Activated CD4-positive, alpha-beta memory T cell treated with anti-CD3 and anti-CD28 coated beads for 36 hours (primary cell): ENCODE measurements around the gene ETV1. TPM values are rescaled to one million over a fixed set of nuclear protein-coding genes. Genes with fewer than 3 reads are reported as not detected.
"Not testable (repeated sequence)": the region's sequence is repeated elsewhere in the genome, so short reads cannot be mapped to it uniquely, and the experiment has no call there.

ENCODE experiments used
- CTCF ChIA-PET: fragments of 350-600 bp; sonication (Branson Sonifier 250); formaldehyde crosslinking; loops from one replicate; lab custom pipeline; 2021; ENCODE audit warnings: antibody characterized with exemption, inconsistent platforms; lab: Charles Lee
- POLR2A ChIA-PET: fragments of 350-600 bp; sonication (Branson Sonifier 250); formaldehyde crosslinking; loops from one replicate; lab custom pipeline; 2021; ENCODE audit warnings: antibody characterized with exemption; lab: Charles Lee
- DNase-seq: peaks from one replicate; pipeline ENCODE4 v3.0.0-alpha.2; 2020
- H3K27ac Mint-ChIP-seq: one replicate; pipeline ENCODE4 v1.8.0; 2021; ENCODE audit warnings: mixed read lengths
- H3K27me3 Mint-ChIP-seq: one replicate; pipeline ENCODE4 v1.8.0; 2021; ENCODE audit warnings: mixed read lengths
- H3K36me3 Mint-ChIP-seq: one replicate; pipeline ENCODE4 v1.8.0; 2021; ENCODE audit warnings: mixed read lengths
- H3K4me1 Mint-ChIP-seq: one replicate; pipeline ENCODE4 v1.8.0; 2021; ENCODE audit warnings: low read depth, mixed read lengths
- H3K4me3 Mint-ChIP-seq: one replicate; pipeline ENCODE4 v1.8.0; 2021; ENCODE audit warnings: mild to moderate bottlenecking, mixed read lengths
- H3K9me3 Mint-ChIP-seq: one replicate; pipeline ENCODE4 v1.8.0; 2021; ENCODE audit warnings: mixed read lengths
- intact Hi-C: fragments of 100-400 bp; cut with micrococcal nuclease; formaldehyde crosslinking; loops from one replicate; pipeline ENCODE4 v1.15.1; 2023
- total RNA-seq, 2 experiments: library from RNA; stranded (reverse); gene quantifications; one replicate each; pipeline ENCODE4 v1.2.3, GENCODE V29; 2021

ETV1 gene
- total RNA-seq, 2 experiments from 2014 or later: 0.31 to 0.59 TPM

DNA sequence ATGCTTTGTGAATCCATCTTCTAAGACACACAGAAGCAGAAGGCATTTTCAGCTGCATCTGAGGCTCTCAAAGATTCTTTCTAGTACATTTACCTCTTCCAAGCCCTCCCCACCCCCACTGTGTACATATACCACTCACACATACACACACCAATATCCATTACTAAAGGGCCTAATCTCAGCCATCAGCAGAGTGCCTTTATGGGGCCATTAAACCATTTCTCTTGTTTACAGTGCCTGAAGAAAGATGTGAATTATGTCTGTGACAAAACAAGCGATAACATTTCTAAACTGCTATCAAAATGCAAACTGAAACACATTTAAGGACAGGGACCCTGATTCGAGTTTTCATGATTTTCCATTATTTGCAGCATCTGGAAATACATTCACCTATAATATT, 40.0 kb downstream of the ETV1 start:
- no peak for DNase-seq
- Mint-ChIP-seq H3K36me3 (no peaks in the 10 kb centered on the region), H3K4me1 (no peaks in the 10 kb centered on the region), H3K4me3 (no peak overlapping the region), H3K9me3 (no peaks in the 10 kb centered on the region), H3K27ac (no peak overlapping the region), H3K27me3 (no peaks in the 10 kb centered on the region)
- intact Hi-C loops: no loop called here
- CTCF ChIA-PET: no interaction called here
- POLR2A ChIA-PET: no interaction called here

DNA sequence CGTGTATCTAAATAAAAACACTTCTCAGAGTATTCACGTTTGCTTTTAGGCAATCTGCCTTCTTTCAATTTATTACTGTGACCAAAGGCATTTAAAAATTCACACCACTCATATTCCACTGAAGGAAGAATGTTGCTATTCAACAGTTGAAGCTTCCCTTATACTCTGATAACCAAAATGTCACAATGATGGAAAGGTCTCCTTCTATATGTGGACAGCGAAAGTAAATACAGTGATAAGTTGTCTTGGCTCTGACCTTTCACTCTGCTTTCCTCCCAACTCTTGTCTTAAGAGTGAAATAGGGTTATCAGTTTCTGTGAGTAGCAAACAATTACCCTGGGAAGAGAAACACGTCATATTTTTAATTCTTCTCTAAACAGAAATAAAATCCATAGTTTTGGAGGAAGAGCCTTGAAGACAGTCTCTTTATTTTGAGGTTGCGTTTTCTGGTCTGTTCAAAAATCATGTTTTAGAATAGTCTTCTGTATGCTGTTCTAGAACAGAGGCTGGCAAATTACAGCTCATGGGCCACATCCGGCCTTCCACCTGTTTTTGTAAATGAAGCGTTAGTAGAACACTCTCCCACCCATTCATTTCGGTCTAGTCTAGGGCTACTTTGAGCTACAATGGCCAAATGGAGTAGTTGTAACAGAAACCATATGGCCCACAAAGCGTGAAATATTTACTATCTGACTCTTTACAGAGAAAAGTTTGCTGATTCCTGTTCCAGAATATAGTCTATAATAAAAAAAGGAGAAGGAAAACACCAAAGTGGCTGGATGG, 41.3 kb downstream of the ETV1 start:
- no peaks in the 10 kb centered on the region for H3K36me3 Mint-ChIP-seq
- no peaks in the 10 kb centered on the region for H3K4me1 Mint-ChIP-seq
- H3K27ac Mint-ChIP-seq: no peak overlapping the region
- intact Hi-C loops: no loop called here
- H3K9me3 Mint-ChIP-seq: no peaks in the 10 kb centered on the region
- no peak overlapping the region for H3K4me3 Mint-ChIP-seq
- CTCF ChIA-PET: no interaction called here
- POLR2A ChIA-PET: no interaction called here
- H3K27me3 Mint-ChIP-seq: no peaks in the 10 kb centered on the region
- no peak for DNase-seq

DNA sequence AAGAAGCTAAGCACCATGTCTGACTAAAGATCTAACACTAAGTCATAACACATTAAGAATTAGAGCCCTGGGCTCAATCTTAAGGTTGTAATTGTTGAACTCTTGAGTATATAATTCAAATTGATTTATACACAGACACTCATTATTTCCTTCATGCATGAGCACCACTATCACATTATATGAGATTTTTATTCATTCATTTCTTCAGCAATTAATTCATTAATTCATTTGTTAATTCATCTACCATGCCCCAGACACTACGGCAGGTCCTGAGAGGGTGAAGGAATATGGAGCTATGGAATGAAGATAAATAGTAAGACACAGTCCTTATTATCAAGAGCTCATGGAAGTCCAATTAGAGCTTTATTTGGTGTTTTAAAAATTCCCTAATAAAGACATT, 41.9 kb downstream of the ETV1 start:
- Mint-ChIP-seq H3K4me3 (no peak overlapping the region), H3K27ac (no peak overlapping the region), H3K27me3 (no peaks in the 10 kb centered on the region), H3K4me1 (no peaks in the 10 kb centered on the region), H3K36me3 (no peaks in the 10 kb centered on the region), H3K9me3 (no peaks in the 10 kb centered on the region)
- intact Hi-C loops: no loop called here
- ChIA-PET POLR2A (no interaction called here), CTCF (no interaction called here)
- DNase-seq: no peak

DNA sequence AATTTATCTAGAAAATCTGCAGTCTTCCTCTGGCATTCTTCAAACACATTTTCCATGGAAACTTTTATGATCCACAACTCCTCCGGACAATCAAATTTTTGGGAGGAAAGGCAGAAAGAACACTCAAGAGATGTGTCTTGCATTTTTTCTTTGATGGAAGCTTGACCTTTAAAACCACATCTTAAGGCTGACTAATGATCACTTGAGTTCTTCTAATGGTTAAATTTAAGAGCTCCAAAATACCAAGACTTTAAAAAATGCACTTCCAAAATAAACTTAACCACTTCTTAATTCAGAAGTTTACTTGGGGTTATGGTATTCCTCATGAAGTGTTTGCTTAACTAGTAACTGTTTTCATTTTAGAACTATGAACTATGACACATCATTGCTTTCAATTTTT, 43.3 kb downstream of the ETV1 start:
- H3K27me3 Mint-ChIP-seq: no peaks in the 10 kb centered on the region
- CTCF ChIA-PET: no interaction called here
- intact Hi-C loops: no loop called here
- no peaks in the 10 kb centered on the region for H3K4me1 Mint-ChIP-seq
- no peak for DNase-seq
- no peak overlapping the region for H3K27ac Mint-ChIP-seq
- POLR2A ChIA-PET: no interaction called here
- H3K9me3 Mint-ChIP-seq: no peaks in the 10 kb centered on the region
- no peak overlapping the region for H3K4me3 Mint-ChIP-seq
- H3K36me3 Mint-ChIP-seq: no peaks in the 10 kb centered on the region

DNA sequence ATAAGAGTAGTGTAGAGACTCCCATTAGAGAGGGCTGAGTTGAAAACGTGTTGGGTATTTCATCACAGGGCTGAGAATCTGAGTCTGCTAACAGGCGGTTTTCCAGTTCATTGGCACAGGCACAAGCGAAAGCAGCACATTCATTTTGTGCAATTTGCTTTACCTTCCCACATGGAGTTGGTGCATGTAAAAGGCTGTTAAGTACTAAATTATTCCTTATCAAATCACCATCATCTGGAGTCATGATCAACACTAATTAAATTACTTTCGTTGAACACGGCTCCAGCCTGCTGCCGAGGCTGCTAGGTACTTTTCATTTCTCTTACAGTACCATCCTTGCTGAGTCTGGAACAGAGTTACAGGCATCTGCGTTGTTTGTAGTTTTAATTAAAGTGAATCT, 43.8 kb downstream of the ETV1 start:
- no peak for DNase-seq
- H3K27me3 Mint-ChIP-seq: no peaks in the 10 kb centered on the region
- ChIA-PET CTCF (no interaction called here), POLR2A (no interaction called here)
- H3K27ac Mint-ChIP-seq: no peak overlapping the region
- intact Hi-C loops: no loop called here
- H3K9me3 Mint-ChIP-seq: no peaks in the 10 kb centered on the region
- H3K4me3 Mint-ChIP-seq: no peak overlapping the region
- H3K36me3 Mint-ChIP-seq: no peaks in the 10 kb centered on the region
- no peaks in the 10 kb centered on the region for H3K4me1 Mint-ChIP-seq

DNA sequence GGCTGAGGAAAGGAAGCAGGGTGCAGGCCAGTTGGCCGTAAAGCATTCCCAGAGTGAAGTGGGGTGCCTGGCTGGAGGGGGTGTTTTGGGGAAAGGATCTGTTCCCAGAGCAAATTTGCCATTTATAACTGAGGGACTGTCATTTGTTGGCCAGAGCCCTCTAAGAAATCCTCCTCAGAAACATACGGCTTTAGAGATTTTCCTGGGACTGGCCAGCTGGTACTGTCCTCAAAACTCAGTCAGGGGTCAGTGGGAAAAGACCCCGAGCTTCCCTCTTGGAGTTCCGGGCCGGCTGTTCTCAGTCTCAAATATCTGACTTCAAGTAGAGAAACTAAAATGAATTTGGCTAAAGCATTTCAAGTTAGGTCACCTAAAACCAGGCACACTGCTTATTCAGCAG, 55.9 kb downstream of the ETV1 start:
- DNase-seq: no peak
- ChIA-PET POLR2A (no interaction called here), CTCF (no interaction called here)
- intact Hi-C loops: no loop called here
- H3K27me3 Mint-ChIP-seq: no peaks in the 10 kb centered on the region
- no peaks in the 10 kb centered on the region for H3K9me3 Mint-ChIP-seq
- no peaks in the 10 kb centered on the region for H3K36me3 Mint-ChIP-seq
- H3K4me1 Mint-ChIP-seq: no peaks in the 10 kb centered on the region
- H3K4me3 Mint-ChIP-seq: no peak overlapping the region
- H3K27ac Mint-ChIP-seq: no peak overlapping the region

DNA sequence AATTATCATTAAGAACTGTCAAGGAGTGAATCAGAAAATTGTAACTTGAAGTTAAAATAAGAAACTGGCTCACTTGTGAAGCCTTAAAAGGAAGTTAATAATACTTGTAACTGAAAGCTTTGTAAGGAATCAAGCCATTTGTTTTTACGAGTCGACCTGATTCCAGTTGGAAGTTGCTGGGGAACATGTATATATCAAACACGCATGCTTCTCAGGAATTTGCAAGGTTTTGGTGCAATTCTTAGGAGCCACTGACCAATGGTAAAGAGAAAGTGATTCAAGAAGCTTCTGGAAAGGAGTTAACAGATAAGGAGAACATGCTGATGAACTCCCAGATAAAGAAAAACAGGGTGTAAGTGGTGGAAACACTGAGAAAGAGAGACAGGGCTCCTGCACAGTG, 56.4 kb downstream of the ETV1 start:
- CTCF ChIA-PET: no interaction called here
- Mint-ChIP-seq H3K9me3 (no peaks in the 10 kb centered on the region), H3K27me3 (no peaks in the 10 kb centered on the region), H3K36me3 (no peaks in the 10 kb centered on the region), H3K4me3 (no peak overlapping the region), H3K4me1 (no peaks in the 10 kb centered on the region), H3K27ac (no peak overlapping the region)
- intact Hi-C loops: no loop called here
- DNase-seq: no peak
- POLR2A ChIA-PET: no interaction called here

DNA sequence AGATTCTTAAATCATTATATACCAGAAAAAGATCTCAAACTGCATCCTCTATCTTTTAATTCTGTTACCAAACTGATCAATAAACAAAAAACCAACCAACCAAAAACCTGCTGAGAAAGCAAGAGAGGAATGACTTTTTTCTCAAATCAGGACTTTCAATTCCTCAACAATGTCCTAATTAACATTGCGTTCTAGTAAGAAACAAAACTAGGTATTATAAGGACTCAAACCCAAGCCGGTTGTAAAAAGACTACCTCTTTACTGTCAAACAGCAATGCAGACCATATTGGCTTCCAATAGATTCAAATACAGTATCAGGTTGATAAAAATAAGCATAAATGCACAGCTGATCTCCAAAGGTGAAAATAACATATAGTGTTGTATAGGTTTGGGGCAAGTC, 57.3 kb downstream of the ETV1 start:
- Mint-ChIP-seq H3K9me3 (no peaks in the 10 kb centered on the region), H3K4me1 (no peaks in the 10 kb centered on the region), H3K4me3 (no peak overlapping the region), H3K36me3 (no peaks in the 10 kb centered on the region), H3K27ac (no peak overlapping the region), H3K27me3 (no peaks in the 10 kb centered on the region)
- ChIA-PET POLR2A (no interaction called here), CTCF (no interaction called here)
- no peak for DNase-seq
- intact Hi-C loops: no loop called here

DNA sequence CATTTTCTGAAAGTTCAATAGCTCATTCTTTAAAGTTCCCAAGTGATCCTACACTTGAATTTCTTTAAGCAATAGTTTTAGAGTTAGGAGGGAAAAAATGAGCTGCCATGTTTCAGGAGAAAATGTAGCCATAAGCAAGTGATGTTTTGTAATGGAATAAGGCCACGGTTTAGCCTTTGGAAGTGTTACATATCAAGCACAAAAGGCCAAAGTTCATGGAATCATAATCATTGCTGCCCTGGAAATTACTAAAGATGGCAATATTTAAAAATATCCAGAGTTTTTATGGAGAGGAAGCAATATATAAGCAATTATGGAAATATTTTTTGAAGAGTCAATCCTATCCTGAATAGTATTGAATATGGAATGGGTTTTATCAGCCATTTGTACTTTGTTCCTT, 68.4 kb downstream of the ETV1 start:
- Mint-ChIP-seq H3K4me3 (no peak overlapping the region), H3K9me3 (no peaks in the 10 kb centered on the region), H3K4me1 (no peaks in the 10 kb centered on the region), H3K36me3 (no peaks in the 10 kb centered on the region), H3K27ac (no peak overlapping the region), H3K27me3 (no peaks in the 10 kb centered on the region)
- POLR2A ChIA-PET: no interaction called here
- intact Hi-C loops: no loop called here
- CTCF ChIA-PET: interaction anchor here (0.7 kb wide), 1 partner anchor 378 kb away, joined by 3 read pairs; no protein-coding TSS in a partner anchor
- no peak for DNase-seq

DNA sequence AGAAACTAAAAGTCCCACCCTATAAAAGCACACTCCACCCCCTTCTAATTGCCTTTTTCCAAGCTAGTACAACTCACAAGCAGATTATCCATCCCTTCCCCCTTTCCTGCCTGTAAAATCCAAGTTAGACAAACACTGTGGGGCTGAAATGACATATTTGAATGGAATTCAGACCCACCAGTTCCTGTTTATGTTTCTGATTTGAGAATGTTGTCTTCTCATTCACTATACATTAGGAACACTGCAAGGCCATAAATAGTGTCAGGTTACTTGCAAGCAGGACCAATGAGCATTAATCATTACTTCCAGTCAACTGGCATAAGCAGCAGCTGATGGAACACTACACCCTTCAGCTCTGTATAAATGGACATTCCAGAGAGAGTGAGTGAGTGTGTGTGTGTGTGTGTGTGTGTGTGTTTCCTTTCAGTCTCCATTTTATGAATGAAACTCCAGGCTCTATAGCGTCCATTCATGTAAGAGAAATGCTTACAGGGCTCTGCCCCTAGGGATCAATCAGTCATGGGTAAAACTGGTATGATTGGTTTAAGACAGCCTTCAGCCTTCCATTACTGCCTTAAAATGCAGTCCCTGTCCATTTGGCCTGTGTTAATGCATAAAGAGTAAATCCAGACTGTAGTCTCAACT, 69.3 kb downstream of the ETV1 start:
- POLR2A ChIA-PET: no interaction called here
- no peaks in the 10 kb centered on the region for H3K4me1 Mint-ChIP-seq
- H3K4me3 Mint-ChIP-seq: no peak overlapping the region
- H3K27ac Mint-ChIP-seq: no peak overlapping the region
- DNase-seq: no peak
- intact Hi-C loops: no loop called here
- H3K9me3 Mint-ChIP-seq: no peaks in the 10 kb centered on the region
- no peaks in the 10 kb centered on the region for H3K36me3 Mint-ChIP-seq
- no peaks in the 10 kb centered on the region for H3K27me3 Mint-ChIP-seq
- CTCF ChIA-PET: no interaction called here

DNA sequence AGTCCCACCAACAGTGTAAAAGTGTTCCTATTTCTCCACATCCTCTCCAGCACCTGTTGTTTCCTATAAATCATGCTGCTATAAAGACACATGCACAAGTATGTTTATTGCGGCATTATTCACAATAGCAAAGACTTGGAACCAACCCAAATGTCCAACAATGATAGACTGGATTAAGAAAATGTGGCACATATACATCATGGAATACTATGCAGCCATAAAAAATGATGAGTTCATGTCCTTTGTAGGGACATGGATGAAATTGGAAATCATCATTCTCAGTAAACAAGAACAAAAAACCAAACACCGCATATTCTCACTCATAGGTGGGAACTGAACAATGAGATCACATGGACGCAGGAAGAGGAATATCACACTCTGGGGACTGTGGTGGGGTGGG, 71.1 kb downstream of the ETV1 start:
- intact Hi-C loops: loop anchor here (10.0 kb wide), 1 partner anchor 134 kb away; no protein-coding TSS in a partner anchor
- H3K4me1 Mint-ChIP-seq, H3K4me3 Mint-ChIP-seq, DNase-seq, POLR2A ChIA-PET, H3K36me3 Mint-ChIP-seq, CTCF ChIA-PET, H3K27me3 Mint-ChIP-seq, H3K27ac Mint-ChIP-seq, H3K9me3 Mint-ChIP-seq: not testable (repeated sequence)

DNA sequence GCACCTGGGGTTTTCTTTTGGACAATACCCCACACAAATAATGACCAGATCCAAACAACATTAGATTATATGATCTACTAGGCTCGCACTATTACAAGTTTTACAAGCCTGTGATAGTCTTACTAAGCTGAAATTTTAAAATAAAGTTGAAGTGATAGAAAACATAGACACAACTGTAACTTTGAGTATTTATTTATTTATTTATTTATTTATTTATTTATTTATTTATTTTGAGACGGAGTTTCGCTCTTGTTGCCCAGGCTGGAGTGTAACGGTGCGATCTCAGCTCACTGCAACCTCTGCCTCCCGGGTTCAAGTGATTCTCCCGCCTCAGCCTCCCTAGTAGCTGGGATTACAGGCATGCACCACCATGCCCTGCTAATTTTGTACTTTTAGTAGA, 72.4 kb downstream of the ETV1 start:
- H3K4me1 Mint-ChIP-seq, H3K9me3 Mint-ChIP-seq: not testable (repeated sequence)

DNA sequence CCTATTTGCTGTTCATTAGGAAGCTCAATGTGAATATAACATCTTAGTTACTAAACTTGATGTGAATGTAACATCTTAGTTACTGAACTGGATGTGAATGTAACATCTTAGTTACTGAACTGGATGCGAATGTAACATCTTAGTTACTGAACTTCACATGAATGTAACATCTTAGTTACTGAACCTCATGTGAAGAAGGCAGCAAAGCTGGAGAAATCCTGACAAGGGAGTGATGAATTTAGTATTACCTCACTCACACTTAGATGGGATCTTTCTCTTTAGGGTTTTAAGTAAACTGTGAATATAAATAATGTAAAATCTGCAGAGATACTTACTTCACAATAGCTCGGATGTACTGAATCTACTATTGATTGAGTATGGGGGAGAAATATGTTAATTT, 73.6 kb downstream of the ETV1 start:
- Mint-ChIP-seq H3K36me3 (no peaks in the 10 kb centered on the region), H3K27me3 (no peaks in the 10 kb centered on the region), H3K4me3 (no peak overlapping the region), H3K4me1 (peaks cover 5% of the 10 kb centered on the region), H3K27ac (no peak overlapping the region), H3K9me3 (no peaks in the 10 kb centered on the region)
- intact Hi-C loops: loop anchor here (10.0 kb wide), 1 partner anchor 131 kb away; no protein-coding TSS in a partner anchor
- no peak for DNase-seq
- ChIA-PET CTCF (no interaction called here), POLR2A (no interaction called here)

More for the DNA sequence above, 72.4 kb downstream of the ETV1 start:
- H3K36me3 Mint-ChIP-seq, H3K4me3 Mint-ChIP-seq, H3K27ac Mint-ChIP-seq, CTCF ChIA-PET, DNase-seq, H3K27me3 Mint-ChIP-seq, POLR2A ChIA-PET: not testable (repeated sequence)
- intact Hi-C loops: loop anchor here (10.0 kb wide), 1 partner anchor 132 kb away; no protein-coding TSS in a partner anchor
